Measurements from ENCODE around the gene IL7R.

- TF ChIP-seq CTCF (IDR thresholded peaks at IDR 0.05) (no peak), POLR2A (IDR thresholded peaks at IDR 0.05) (no peak)
These were observed 6.8 kb upstream of the IL7R start for GRCh38 chr5:35849860-35850259.

Measured in esophagus squamous epithelium (tissue), 4 donors.